AG04449 (cell line): ENCODE results near the gene ERBB2.

ENCODE experiments used
- CTCF ChIA-PET: fragments of 350-600 bp; formaldehyde crosslinking; extraction: SDS; loops from one replicate; lab custom pipeline; 2021; ENCODE audit warnings: antibody characterized with exemption; lab: Yijun Ruan, JAX
- POLR2A ChIA-PET: fragments of 400-600, 350-600 bp; formaldehyde crosslinking; extraction: SDS; loops from one replicate; lab custom pipeline; 2020; ENCODE audit warnings: antibody characterized with exemption, inconsistent platforms; lab: Yijun Ruan, JAX
- DNase-seq: peaks from one replicate; pipeline ENCODE4 v3.0.0-alpha.2; 2010; ENCODE audit warnings: low read depth, low spot score
- H3K4me3 ChIP-seq: 2 replicates; pipeline ENCODE4 v1.5.1; 2011; ENCODE audit warnings: low read depth, mild to moderate bottlenecking, control low read depth, low read length
- TF ChIP-seq, protein P1 (sequence below): IDR thresholded peaks from one replicate; pipeline ENCODE4 v1.5.1; 2011; ENCODE audit warnings: mild to moderate bottlenecking, moderate library complexity, low read length, control low read depth, inconsistent platforms; ENCODE audit not compliant: insufficient read depth; ENCODE audit errors: missing control alignments

ERBB2 gene

DNA sequence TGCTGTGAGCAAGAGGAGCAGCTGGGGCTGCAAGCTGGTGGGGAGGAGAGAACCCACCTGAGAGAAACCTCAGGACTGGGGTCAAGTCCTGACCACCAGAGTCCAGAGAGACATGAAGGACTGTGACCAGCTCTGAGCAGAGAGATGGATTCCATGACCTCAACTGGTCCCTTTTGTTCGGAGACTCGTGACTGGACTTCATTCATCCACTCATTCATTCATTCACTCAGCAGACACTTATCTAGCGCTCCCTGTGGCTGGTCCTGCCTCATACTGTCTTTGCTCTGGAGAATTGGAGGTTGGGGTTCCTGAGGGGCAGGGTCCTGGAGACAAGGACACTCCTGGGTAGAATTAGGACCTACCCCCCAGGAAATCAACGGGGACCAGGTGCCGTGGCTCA lies 4.0 kb downstream of the ERBB2 start:
- ChIA-PET POLR2A (no interaction called here), CTCF (interaction anchor here (1.0 to 7.9 kb wide), 5 partner anchors 13 to 83 kb away, joined by 3 to 48 read pairs (median 4); partner anchors contain the start of genes MIEN1 and PGAP3)
- no peak overlapping the region for H3K4me3 ChIP-seq
- DNase-seq: no peak
- TF ChIP-seq, protein P1, sequence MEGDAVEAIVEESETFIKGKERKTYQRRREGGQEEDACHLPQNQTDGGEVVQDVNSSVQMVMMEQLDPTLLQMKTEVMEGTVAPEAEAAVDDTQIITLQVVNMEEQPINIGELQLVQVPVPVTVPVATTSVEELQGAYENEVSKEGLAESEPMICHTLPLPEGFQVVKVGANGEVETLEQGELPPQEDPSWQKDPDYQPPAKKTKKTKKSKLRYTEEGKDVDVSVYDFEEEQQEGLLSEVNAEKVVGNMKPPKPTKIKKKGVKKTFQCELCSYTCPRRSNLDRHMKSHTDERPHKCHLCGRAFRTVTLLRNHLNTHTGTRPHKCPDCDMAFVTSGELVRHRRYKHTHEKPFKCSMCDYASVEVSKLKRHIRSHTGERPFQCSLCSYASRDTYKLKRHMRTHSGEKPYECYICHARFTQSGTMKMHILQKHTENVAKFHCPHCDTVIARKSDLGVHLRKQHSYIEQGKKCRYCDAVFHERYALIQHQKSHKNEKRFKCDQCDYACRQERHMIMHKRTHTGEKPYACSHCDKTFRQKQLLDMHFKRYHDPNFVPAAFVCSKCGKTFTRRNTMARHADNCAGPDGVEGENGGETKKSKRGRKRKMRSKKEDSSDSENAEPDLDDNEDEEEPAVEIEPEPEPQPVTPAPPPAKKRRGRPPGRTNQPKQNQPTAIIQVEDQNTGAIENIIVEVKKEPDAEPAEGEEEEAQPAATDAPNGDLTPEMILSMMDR: no peak

DNA sequence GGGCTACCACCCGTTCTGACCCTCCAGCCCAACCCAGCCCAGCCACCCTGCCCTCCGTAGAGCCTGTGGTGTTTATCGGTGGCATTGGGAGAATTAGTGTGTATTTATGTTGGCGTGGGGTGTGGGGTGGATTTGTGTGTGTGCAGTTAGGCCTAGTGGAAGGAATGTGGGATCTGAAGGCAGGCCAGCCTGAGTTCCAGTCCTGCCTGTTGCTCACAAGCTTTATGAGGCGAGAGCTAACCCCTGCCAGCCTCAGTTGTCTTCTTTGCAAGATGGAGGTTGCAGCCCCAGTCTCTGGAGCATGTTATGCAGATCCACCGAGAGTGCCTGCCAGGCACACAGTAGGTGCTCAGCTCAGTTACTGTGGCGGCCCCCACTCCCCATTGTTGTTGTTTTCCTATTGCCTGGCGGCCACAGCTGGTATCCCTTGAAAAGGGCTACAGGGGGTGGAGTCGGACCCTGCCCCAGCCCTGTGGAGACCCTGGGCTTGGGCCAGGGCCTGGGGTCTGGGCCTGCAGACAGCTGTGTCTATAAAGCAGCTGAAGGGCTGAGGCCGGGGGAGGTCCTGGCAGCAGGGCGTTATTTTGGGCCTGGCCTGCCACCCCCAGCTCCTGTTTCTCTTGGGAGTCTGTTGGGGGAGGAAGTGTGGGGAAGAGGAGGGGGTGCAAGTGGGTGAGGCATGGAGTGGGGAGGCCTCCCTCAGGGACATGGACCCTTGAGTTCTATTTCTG lies 5.1 kb downstream of the ERBB2 start:
- no peak for DNase-seq
- no peak overlapping the region for H3K4me3 ChIP-seq
- TF ChIP-seq, protein P1: peak; percentile 34
- ChIA-PET POLR2A (no interaction called here), CTCF (interaction anchor here (0.6 to 2.5 kb wide), 4 partner anchors 10 to 56 kb away, joined by 3 to 17 read pairs (median 4); partner anchors contain the start of gene MIEN1)

DNA sequence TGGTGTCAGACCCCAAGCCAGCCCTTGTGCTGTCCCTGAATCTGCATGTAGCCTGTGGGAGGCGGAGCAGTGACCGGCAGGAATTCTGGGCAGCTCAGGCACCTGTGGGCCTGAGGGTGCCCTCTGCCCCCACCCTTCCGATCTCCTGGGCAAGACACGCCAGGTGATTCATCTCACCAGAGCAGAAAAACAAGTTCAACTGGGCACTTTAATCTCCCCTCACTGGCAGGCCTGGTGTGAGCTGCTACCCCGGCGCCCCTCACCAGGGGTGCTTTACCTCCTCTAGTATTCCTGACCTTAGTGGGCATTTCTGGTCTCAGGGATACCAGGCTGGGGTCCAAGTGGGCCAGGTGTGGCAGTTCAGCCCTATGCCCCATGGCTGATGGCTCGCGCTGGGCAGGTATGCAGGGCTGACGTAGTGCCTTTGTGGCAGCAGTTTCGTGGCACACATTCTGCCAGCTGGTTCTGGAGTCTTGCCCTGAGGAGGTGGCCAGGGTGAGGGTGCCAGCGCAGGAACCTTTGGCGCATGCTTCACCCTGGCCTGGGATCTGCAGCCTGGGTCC lies 6.0 kb downstream of the ERBB2 start:
- CTCF ChIA-PET: interaction anchor here (1.9 to 2.5 kb wide), 2 partner anchors 13 to 23 kb away, joined by 4 to 17 read pairs; partner anchors contain the start of gene MIEN1
- no peak for DNase-seq
- POLR2A ChIA-PET: no interaction called here
- TF ChIP-seq, protein P1: no peak
- no peak overlapping the region for H3K4me3 ChIP-seq

DNA sequence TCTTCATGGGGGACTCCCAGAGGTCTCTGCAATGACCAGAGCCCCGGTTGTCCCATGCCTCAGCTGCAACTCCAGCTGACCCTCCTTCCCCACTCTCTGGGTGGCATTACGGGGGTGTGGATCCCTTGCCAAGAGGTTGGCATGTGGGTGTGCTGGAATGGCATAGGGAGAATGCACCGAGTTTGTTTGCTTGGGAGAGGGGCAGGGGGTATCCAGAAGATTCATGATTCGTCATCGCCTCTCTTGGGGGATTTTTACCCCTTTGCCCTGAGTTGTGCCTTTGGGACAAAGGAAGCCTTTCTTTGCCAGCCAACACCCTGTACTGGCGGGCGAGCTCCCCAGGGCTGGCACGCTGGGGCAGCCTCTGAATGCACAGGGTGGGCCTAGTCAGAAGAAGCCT lies 6.5 kb downstream of the ERBB2 start:
- H3K4me3 ChIP-seq: no peak overlapping the region
- TF ChIP-seq, protein P1: no peak
- ChIA-PET POLR2A (no interaction called here), CTCF (interaction anchor here (1.3 to 2.5 kb wide), 3 partner anchors 11 to 23 kb away, joined by 3 to 17 read pairs (median 4); partner anchors contain the start of gene MIEN1)
- no peak for DNase-seq

DNA sequence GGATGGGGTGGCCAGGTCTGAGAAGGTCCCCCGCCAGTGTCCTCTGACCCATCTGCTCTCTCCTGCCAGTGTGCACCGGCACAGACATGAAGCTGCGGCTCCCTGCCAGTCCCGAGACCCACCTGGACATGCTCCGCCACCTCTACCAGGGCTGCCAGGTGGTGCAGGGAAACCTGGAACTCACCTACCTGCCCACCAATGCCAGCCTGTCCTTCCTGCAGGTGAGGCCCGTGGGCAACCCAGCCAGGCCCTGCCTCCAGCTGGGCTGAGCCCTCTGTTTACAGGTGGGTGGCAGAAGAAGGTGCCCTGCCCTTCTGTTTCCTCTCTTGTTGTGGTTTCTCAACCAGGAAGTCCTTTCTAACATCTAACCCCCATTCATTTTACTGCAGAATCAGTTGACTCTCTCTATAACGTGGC lies 7.1 kb downstream of the ERBB2 start:
- ChIA-PET POLR2A (no interaction called here), CTCF (interaction anchor here (1.3 to 2.5 kb wide), 3 partner anchors 10 to 22 kb away, joined by 3 to 17 read pairs (median 4); partner anchors contain the start of gene MIEN1)
- no peak overlapping the region for H3K4me3 ChIP-seq
- no peak for DNase-seq
- TF ChIP-seq, protein P1: no peak

DNA sequence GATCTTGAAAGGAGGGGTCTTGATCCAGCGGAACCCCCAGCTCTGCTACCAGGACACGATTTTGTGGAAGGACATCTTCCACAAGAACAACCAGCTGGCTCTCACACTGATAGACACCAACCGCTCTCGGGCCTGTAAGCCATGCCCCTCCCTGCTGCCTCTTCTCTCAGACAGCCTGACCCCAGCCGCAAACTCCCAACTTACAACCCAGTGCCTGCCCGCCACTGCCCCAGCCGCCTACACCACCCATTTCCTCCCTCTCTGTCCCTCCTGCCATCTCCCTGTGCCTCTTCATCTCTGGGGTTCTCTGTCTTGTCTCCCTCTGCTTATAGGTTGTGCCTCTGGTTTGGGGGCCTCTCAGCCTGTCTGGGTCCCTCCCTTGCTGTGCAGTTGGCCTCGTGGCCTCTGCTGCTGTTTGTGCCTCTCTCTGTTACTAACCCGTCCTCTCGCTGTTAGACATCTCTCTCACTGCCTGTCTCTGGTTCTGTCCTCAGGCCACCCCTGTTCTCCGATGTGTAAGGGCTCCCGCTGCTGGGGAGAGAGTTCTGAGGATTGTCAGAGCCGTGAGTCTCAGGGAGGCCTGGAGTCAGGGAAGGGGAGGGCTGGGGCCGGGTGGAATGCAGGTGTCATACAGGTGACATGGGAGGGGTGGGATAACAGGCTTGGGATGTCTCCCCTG lies 9.6 kb downstream of the ERBB2 start:
- POLR2A ChIA-PET: interaction anchor here (1.2 kb wide), 1 partner anchor 9 kb away, joined by 3 read pairs; the partner anchor contains the start of gene ERBB2
- CTCF ChIA-PET: interaction anchor here (0.9 to 1.0 kb wide), 3 partner anchors 12 to 88 kb away, joined by 3 read pairs; no protein-coding TSS in a partner anchor
- no peak for DNase-seq
- TF ChIP-seq, protein P1: no peak
- no peak overlapping the region for H3K4me3 ChIP-seq
